Activated T-helper 2 cell treated with anti-CD3 and anti-CD28 coated beads, Interferon-gamma antibody, Interleukin-2, Interleukin-4, amounts not matched to agents 10 μg/mL and 5 μg/mL and 100 μg/mL, durations not matched to agents 14 hours and 24 hours and 36 hours (primary cell): ENCODE measurements around the gene SLC38A8. TPM values are rescaled to one million over a fixed set of nuclear protein-coding genes. Genes with fewer than 3 reads are reported as not detected.

Source experiments
- DNase-seq: peaks from one replicate; pipeline ENCODE4 v3.0.0; 2021; ENCODE audit warnings: low spot score
- H3K27ac Mint-ChIP-seq: one replicate; pipeline ENCODE4 v1.8.0; 2021; ENCODE audit warnings: mixed read lengths
- H3K27me3 Mint-ChIP-seq: one replicate; pipeline ENCODE4 v1.8.0; 2021; ENCODE audit warnings: low read depth, mixed read lengths
- H3K36me3 Mint-ChIP-seq: one replicate; pipeline ENCODE4 v1.8.0; 2021; ENCODE audit warnings: low read depth, mixed read lengths
- H3K4me1 Mint-ChIP-seq: one replicate; pipeline ENCODE4 v1.8.0; 2021; ENCODE audit warnings: low read depth, mixed read lengths
- H3K4me3 Mint-ChIP-seq: one replicate; pipeline ENCODE4 v1.8.0; 2021; ENCODE audit warnings: low read depth, mild to moderate bottlenecking, moderate library complexity, mixed read lengths
- H3K9me3 Mint-ChIP-seq: one replicate; pipeline ENCODE4 v1.8.0; 2021; ENCODE audit warnings: mixed read lengths
- intact Hi-C: fragments of 100-400 bp; cut with micrococcal nuclease; formaldehyde crosslinking; loops from one replicate; pipeline ENCODE4 v1.15.1; 2023
- total RNA-seq: library from RNA; stranded (reverse); gene quantifications from 2 replicates; pipeline ENCODE4 v1.2.3, GENCODE V29; 2022

The SLC38A8 gene
- total RNA-seq, 1 donor from 2014 or later, result not detected

GRCh38 chr16:83965444-83966152, 77.0 kb downstream of the SLC38A8 start:
- no peak overlapping the region for H3K27ac Mint-ChIP-seq
- H3K36me3 Mint-ChIP-seq, result no peaks in the 10 kb centered on the region
- DNase-seq, result no peak
- H3K27me3 Mint-ChIP-seq, result peaks cover 13% of the 10 kb centered on the region
- intact Hi-C loops, result no loop called here
- no peaks in the 10 kb centered on the region for H3K9me3 Mint-ChIP-seq
- H3K4me3 Mint-ChIP-seq, result no peak overlapping the region
- H3K4me1 Mint-ChIP-seq, result no peaks in the 10 kb centered on the region

- no peak overlapping the region for H3K4me3 Mint-ChIP-seq
- H3K27me3 Mint-ChIP-seq, result peaks cover 9% of the 10 kb centered on the region
- H3K27ac Mint-ChIP-seq, result no peak overlapping the region
- no peaks in the 10 kb centered on the region for H3K9me3 Mint-ChIP-seq
- intact Hi-C loops, result no loop called here
- no peak for DNase-seq
- H3K36me3 Mint-ChIP-seq, result no peaks in the 10 kb centered on the region
- peaks cover under 1% of the 10 kb centered on the region for H3K4me1 Mint-ChIP-seq
These were observed 77.7 kb downstream of the SLC38A8 start for GRCh38 chr16:83964684-83965443.

GRCh38 chr16:83963277-83964119, 79.1 kb downstream of the SLC38A8 start:
- intact Hi-C loops, result no loop called here
- no peak for DNase-seq
- no peaks in the 10 kb centered on the region for H3K36me3 Mint-ChIP-seq
- H3K9me3 Mint-ChIP-seq, result no peaks in the 10 kb centered on the region
- H3K4me1 Mint-ChIP-seq, result peaks cover 1% of the 10 kb centered on the region
- H3K4me3 Mint-ChIP-seq, result no peak overlapping the region
- peaks cover 3% of the 10 kb centered on the region for H3K27me3 Mint-ChIP-seq
- H3K27ac Mint-ChIP-seq, result no peak overlapping the region

- H3K9me3 Mint-ChIP-seq, result no peaks in the 10 kb centered on the region
- DNase-seq, result no peak
- H3K36me3 Mint-ChIP-seq, result no peaks in the 10 kb centered on the region
- peaks cover 2% of the 10 kb centered on the region for H3K4me1 Mint-ChIP-seq
- H3K27me3 Mint-ChIP-seq, result no peaks in the 10 kb centered on the region
- H3K4me3 Mint-ChIP-seq, result no peak overlapping the region
- H3K27ac Mint-ChIP-seq, result no peak overlapping the region
- intact Hi-C loops, result no loop called here
These were observed 81.0 kb downstream of the SLC38A8 start for GRCh38 chr16:83961591-83961990.

GRCh38 chr16:83960521-83961249, 81.9 kb downstream of the SLC38A8 start:
- Mint-ChIP-seq H3K36me3 (no peaks in the 10 kb centered on the region), H3K4me1 (peaks cover 3% of the 10 kb centered on the region), H3K27me3 (no peaks in the 10 kb centered on the region), H3K27ac (no peak overlapping the region), H3K4me3 (no peak overlapping the region), H3K9me3 (no peaks in the 10 kb centered on the region)
- DNase-seq, result no peak
- intact Hi-C loops, result no loop called here

Other genes starting within 250 kb of the SLC38A8 start
- gene HSBP1, start 234.8 kb downstream of the SLC38A8 start, total RNA-seq, result 109 and 117 TPM in 2 replicates
- 6.1 TPM in 2 replicates for gene MLYCD, start 143.7 kb downstream of the SLC38A8 start, total RNA-seq
- gene OSGIN1, start 89.6 kb downstream of the SLC38A8 start, total RNA-seq, result 1.4 and 2.1 TPM in 2 replicates
- gene NECAB2, start 74.6 kb downstream of the SLC38A8 start, total RNA-seq, result 0.11 TPM in 1 of 2 replicates, not detected in the other
- 54.5 and 58.1 TPM in 2 replicates for gene MBTPS1, start 74.1 kb upstream of the SLC38A8 start, total RNA-seq
- 16.7 and 19.9 TPM in 2 replicates for gene HSDL1, start 102.4 kb upstream of the SLC38A8 start, total RNA-seq
- 0.09 TPM in 1 of 2 replicates, not detected in the other for gene DNAAF1, start 102.5 kb upstream of the SLC38A8 start, total RNA-seq
- gene TAF1C, start 144.3 kb upstream of the SLC38A8 start, total RNA-seq, result 57.5 and 64.4 TPM in 2 replicates
- gene ADAD2, start 148.4 kb upstream of the SLC38A8 start, total RNA-seq, result not detected in 2 replicates
- gene KCNG4, start 197.2 kb upstream of the SLC38A8 start, total RNA-seq, result not detected in 2 replicates